ENCODE data around the gene PAFAH1B2.
"Not testable (repeated sequence)": the region's sequence is repeated elsewhere in the genome, so short reads cannot be mapped to it uniquely, and the experiment has no call there.

PAFAH1B2 gene

DNA sequence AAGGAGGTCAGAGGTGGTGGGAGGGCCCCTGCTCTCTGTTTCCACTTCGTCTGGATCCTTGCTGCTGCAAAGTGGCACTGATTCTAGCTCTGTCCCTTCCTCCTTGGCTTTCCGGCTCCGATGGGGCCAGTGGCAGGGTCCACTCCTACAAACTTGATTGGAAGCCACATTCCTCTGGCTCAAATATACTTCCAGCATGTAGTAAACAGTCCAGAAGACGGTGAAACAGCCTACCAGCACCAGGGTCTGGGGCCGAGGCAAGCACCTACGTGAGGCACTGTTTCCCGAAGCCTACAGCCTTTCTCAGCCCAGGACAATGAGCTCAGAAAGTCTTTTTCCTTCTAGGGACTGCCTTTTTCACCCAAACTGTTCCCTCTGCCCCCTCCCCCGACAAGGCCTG is 62.0 kb downstream of the PAFAH1B2 start:
- DNase-seq, result not testable (repeated sequence)

DNA sequence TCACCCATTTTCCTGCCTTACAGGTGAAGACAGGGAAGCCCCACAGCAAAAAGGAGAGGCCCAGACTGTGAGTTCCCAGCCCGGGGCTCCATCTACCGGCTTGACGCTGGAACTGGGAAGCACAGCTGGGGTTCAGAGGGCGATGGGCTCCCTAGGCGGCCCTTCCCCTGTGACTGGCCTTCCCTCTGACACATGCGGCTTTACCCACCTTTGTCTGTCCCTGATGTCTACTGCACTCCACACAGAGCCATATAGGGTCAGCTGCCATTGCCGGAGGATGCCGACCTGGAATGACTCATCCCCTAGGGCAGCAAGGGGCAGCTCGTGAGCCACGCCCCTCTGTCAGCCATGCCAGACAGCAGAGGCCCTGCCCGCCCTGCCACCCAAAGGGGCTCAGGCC is 62.8 kb downstream of the PAFAH1B2 start:
- DNase-seq, result not testable (repeated sequence)

DNA sequence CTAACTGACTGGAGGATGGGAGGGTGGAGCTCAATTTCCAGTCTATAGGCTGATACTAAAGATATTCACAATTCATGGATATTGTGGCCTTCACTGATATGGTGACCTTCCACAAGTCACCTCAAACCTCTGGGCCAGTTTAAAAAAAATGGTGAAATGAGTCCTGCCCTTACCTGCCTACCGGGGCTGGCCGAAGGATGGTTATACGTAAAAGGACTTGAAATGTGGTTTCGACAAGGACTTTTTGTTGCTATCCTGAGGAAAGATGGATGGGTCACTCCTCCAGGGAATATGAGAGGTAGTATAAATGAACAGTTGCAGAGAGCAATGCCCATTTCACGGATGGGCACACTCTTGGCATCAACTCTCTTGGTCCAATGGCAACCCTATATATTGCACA is 63.4 kb downstream of the PAFAH1B2 start:
- not testable (repeated sequence) for DNase-seq

DNA sequence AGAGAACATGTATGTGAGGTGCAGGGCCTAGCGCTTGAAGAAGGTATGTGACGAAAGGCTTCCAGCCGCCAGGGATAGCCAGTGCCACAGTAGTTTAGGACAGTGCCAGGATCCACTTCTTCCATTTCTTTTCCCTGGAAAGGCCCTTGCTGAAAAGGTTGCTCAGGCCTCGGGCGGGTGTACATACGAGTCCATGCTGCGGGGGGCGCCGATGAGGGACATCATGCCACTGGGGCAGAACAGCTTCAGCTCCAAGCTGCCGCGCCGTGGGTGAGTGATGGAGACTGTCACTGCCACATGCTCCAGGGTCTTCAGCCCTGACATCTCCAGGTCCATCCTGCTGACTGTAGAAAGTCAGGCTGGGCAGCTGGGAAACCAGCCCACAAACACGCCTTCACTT is 64.6 kb downstream of the PAFAH1B2 start:
- peak; percentile 40 for DNase-seq

DNA sequence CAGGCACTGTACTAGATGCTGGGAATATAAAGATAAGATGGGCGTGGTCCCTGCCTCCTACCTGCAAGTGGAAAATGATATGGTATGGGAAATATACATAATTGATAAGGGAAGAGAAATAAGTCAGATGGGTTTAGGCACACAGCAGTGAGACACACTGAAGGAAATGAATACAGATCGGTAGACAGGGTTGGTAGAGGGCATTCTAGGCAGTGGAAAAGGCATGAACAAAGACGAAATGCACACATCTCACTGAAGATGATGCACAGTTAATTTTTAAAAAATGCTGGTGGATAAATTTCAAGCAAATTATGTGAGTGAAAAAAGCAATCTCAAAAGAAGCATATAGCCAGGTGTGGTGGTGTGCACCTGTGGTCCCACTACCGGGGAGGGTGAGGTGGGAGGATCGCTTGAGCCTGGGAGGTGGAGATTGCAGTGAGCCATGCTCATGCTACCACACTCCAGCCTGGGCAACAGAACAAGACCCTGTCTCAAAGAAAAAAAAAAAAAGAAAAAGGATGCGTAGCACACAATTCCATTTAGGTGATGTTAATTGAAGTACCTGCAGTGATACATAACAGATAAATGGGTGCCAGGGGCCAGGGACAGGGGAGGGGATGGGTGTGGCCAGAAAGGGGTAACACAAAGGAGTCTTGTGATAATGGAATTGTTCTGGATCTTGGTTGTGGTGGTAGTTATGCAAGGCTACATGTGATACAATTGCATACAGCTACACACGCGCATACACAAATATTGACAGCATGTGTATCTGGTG is 65.5 kb downstream of the PAFAH1B2 start:
- not testable (repeated sequence) for DNase-seq

DNA sequence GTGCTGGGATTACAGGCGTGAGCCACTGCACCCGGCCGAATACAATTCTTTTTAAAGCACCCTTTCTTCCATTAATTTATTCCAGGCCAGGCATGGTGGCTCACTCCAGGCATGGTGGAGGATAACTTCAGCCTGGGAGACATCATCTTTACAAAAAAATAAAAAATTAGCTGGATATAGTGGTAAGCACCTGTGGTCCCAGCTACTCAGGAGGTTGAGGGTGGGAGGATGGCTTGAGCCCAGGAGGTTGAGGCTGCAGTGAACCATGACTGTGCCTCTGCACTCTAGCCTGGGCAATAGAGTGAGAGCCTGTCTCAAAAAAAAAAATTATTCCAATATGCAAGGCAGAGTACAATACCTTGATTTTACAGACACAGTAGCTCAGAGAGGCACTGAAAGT is 66.5 kb downstream of the PAFAH1B2 start:
- DNase-seq, result no peak

DNA sequence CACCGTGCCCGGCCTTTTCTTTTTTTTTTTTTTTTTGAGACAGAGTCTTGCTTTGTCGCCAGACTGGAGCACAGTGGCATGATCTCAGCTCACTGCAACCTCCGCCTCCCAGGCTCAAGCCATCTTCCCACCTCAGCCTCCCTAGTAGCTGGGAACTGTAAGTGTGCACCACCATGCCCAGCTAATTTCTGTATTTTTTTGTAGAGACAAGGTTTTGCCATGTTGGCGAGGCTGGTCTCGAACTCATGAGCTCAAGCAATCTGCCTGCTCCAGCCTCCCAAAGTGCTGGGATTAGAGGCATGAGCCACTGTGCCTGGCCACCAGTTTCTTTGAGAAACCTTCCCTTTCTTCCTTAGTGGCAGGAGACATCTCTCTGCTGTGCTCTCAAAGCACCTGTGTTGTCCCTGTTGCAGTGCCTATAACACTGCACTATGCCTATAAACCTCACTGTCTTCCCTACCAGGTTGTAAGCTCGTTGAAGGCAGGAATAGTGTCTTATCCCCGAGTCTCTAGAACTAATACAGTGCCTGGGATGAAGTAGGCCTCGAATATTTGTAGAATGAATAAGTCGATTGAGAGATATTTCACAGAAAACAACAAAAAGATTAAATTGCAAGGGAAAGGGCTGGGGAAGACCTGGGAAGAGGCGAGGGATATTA is 68.7 kb downstream of the PAFAH1B2 start:
- DNase-seq, result no peak

DNA sequence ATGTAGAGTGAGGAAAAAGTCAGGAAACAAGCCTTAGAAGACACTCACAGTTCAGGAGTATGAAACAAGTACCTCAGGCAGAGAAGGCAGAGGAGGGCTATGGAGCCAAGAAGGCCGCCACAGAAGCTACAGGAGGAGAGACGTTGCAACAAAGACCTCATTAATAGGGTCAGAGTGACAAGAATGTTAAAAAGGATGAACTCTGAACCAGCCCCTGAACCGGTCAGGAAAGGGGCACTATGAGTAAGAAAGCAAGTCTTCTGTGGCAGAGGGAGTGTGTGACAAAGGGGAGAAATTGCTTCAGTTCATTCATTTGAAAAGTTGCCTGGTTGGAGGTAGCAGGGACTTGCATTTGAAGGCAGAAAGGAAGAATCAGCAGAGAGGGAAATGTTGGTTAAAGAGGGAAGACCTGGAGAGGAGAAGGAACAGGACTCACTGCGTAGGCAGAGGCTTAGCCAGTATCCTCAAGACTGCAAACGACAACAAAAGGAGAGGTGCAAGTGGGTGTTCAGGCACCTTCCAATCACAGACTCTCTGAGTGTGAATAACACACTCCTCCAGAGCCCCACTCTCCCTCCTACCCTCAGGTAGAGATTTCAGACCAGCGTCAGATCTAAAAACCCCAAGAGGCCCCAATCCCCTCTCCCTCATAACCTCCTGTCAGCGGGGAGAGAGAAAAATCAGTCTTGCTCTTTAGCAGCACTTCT is 70.5 kb downstream of the PAFAH1B2 start:
- no peak for DNase-seq

DNA sequence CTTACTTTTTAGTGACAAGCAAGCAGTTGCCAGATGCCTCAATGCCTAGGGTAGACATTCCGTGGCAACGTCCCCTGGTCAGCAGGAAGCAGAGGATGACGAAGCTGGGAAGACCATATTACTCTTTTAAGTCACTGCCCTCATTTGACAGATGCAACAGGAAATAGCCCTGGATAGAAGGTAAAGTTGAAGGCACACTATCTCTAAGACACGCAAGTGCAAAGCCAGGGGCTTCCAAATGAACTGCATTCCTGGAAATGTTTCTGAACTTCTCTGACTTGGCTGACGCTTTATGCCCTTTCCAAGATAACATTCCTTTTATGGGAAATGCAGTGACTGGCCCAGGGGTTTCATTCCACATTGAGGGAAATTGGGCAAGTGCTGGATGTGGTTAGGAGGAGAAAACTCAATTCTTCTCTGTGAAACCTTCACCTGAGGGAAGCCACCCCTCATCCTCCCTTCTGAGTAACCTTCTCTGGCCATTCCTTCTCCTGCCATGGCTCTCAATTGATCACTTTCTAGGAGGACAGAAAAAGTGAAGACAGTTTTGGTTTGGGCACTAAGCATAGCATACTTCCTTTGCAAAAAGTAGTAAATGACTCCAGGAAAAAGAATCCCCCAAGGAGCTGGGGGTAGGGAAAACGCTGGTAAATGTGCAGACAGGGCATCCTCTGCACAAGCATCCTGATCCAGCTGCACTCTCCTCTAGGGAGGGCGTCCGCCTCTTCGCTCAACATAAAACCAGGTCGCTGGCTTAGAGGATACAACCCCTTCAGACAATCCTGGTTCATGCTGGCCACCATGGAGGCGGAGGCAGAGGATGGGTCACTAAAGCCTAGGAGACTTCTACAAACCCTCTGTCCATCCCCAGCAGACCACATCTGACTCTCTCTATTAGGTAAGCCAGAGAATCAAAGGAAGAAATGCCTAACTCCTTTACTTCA is 73.3 kb downstream of the PAFAH1B2 start:
- no peak for DNase-seq

DNA sequence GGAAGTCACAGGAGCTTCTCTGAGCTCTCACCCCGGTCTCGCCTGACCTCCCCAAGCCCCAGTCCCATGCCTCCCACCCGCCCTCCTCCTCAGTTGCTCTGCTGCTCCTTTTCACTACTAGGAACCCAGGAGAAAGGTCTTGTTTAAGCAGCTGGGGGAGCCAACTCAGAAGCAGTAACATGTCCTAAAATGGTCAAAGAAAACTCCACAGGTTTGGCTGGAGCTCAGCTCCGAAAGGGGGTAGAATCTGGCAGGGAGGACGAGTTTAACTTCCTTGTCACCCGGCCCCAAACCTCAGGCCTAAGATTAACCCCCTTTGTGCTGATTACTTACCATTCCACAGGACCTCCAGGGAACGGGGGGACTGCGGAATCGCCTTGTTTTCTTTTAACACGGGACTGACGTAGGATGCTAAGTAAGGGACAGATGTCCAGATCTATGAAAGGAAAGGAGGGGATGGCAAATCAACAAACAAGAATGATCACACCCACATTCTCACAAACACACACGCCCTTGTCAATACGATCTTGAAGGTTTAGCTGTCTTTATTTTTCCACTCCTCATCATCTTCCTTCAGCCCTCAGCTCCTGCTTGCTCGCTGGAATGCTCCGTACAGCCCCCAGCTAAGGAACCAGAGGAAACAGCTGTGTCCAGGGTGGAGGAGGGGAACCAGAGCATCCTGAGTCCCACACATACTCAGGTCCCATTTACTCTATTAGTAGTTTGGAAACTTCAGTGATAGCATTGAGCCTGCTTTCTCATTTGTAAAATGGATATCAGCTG is 74.2 kb downstream of the PAFAH1B2 start:
- DNase-seq, result no peak

DNA sequence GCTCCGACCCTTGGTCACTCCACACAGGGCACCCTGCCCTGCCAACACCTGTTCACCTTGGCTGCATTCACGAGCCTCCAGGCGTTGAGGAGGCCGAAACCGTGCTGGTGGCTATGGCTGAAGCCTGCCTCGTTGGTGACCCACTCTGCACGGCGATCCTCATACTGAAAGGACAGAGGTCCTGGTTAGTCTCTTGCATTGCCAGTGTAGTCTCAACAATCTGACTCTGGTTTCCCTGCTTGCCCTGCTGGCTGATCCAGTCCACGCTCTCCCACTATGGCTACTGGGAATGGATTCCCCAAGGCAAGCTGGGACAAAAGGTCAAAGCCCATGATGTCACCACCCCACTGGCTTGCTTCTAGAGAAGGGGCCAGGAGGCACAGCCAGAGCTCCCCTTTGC is 74.9 kb downstream of the PAFAH1B2 start:
- no peak for DNase-seq

DNA sequence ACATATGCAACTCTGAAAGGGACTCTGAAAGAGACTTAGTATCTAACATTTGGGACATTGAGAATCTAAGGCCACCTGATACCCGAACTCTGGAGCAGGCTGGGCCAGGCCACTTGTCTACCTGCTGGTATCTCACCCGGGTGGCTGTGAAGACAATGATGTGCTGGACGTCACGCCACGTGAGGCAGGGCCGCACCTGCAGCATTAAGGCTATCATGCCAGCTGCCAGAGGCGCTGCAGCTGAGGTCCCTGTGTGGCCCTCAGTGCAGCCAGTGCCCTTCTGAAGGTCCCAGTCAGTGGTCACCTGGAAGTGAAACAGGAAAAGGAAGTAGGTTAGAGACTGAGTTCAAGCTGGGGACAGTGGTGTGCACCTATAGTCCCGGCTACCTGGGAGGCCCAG is 75.4 kb downstream of the PAFAH1B2 start:
- DNase-seq, result no peak

DNA sequence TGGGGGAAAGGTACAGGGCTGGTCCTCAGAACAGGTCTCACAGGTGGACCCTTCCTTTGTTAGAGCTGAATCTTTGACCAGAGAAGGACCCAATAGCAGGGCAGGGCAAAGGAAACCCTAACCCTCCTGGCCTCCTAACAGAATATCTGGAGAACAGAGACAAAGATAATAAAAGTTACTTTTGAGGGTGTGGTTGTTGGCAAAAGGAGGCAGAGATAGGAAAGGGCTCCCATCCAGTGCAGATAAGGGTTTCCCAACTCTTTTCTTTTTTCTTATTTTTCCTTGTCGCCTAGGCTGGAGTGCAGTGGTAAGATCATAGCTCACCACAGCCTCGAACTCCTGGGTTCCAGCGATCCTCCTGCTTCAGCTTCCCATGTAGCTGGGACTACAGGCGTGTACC is 75.9 kb downstream of the PAFAH1B2 start:
- no peak for DNase-seq

DNA sequence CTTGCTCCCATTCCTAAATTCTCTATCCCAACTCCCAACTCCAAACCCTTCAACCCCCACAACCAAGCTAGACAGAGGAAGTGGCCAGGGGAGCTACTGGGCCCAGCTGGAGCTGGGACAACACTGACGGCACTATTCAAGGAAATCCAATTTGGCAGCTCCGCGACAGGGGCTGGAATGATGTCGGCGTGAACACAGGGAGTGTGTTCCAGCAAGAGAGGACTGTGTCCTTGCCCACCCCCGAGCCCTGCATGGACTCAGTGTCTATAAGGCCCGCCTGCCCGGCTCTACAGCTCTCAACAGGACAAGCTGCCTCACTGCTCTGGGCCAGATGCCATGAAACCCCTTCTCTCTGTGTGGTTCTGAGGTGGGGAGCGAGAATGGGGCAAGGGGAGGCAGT is 76.5 kb downstream of the PAFAH1B2 start:
- no peak for DNase-seq

DNA sequence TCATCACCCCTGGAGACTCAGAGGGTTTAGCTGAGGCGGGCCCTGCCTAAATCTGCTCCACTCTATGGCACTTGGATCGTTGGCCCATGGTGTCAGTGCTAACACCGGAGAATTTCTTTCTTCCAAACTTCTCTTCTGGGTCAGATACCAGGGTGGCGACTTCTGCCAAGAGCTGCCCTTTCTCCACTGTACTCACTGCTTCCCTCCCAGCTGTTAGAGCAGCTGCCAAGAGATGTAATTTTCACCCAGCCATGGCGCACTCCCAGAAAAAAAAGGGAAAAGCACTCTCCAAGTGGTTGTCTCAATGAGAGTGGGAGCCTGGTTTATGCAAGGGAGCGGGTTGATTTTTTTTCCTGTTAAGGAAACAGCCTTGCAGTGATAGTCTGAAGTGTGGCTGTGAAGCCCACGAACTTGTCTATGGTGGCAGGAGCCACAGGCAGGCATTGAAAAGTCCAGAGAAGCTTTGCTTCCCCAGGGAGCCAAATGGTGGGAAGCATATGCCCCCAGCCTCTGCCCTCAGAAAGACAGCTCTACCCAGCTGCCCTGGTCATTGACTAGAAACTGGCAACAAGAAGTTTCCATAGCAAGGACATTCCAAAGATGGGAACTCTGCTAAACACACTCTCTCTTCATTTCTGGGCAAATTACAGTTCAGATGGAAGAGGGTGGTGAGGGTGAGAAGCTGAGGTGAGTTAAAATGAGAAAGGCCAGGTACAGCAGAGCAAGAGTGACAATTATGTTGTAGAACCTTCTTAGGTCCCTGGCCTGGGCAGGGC is 77.1 kb downstream of the PAFAH1B2 start:
- no peak for DNase-seq

DNA sequence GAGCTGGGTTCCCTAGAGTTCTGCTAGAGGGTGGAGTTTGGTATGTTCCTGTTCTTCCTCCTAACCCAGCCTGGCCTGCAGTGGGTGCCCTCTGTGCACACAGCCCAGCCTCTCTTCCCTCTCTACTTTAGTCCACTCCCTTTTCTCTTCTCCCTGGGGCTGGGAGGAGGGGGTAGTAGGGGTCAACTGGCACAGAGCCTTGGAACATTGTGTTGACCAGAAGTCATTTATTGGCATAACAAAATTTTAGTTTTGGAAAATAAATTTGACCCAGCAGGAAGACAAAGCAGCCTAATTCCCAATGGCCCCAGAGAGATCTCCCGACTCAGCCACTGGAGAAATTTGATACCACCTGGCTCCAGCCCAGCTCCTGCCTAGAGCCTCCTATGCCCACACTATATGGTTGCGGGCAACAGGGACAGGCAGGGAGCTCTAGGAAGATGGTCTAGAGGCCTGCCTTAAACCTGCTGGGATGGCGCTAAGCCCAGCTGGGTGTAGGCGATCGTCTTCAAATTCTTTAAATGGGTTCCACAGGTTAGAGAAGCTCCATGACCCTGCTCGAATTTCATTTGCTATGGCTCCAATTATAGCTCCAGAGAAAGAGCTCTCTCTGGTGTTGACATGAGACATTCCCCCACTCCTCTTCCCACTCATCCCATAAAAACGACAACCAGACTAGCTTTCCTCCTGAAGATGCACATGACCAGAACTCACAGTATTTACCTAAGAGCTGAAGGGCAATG is 77.9 kb downstream of the PAFAH1B2 start:
- DNase-seq, result no peak

DNA sequence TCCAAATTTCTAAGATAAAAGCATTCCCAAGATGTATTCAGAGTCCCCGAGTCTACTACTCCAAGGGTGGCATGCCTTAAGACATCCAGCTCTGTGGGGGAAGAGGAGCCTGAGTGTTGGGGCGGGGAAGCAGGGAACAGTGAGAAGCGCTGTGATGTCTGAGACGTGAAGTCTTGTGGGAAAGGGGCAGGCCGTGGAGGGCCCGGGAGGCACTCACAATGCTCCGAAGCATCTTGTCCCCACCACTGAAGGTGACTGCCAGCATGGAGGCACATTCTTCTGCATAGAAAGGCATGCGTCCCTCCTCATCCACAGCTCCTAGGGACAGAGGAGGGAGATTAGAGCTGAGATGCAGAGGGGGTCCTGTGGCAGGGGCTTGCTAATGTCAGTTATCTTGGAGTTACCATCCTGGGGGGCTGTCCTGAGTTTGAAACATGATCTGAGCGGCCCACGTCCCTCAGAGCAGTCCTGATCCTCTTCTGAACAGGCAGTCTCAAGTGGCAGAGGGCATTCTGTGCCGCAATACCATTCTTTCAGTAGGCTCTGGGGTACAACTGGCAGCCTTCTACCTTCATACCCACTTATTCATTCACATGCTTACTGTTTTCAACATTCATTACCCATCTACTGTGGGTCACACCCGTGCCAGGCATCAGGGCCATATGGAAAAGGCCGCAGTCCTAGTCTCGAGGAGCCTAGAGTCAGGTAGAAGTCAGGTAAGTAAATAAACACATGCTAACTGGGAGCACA is 79.1 kb downstream of the PAFAH1B2 start:
- DNase-seq, result no peak

DNA sequence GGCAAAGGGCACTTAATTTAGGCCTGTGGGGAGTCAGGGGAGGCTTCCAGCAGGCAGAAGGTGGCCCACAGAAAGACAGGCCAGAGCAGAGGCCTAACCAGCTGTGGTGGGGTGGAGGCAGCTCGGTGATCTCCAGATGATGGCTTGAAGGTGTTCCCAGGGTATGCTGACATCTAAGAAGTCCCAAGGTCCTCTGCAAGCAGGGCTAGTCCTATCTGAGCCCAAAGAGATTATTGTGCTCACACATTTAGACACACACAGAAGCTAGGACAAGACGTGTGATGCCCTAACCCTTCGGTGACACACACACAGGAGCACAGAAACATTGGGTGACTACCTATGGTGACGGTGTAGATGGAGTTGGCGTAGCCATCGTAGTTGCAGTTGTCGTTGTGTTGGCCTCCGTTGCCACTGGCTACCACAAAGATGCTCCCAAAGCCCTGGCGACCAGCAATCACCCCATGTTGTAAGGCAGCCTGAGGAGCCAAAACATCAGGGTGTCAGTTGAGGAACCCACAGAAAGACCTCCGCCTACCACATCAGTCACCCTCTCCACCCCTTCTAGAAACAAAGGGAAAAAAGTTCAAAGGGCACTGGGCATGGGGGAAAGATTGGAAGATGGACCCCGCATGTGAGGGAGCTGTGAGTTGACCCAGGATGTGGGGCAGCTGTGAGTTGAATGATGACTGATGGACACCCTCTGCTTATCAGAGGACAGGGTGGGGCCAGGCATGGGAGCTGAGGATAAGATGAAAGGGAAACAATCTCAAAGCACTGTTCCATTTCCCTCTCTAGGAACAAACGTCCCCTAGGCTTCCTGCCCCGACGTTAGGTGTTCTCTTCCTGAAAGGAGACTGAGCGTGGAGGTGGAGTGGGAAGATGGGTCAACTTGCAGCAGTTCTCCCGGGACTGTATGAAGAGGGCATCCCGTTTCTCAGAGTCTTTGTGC is 79.9 kb downstream of the PAFAH1B2 start:
- DNase-seq, result no peak
